GM19351 (cell line): ENCODE measurements around the gene CLN3.
"Not testable (repeated sequence)": the region's sequence is repeated elsewhere in the genome, so short reads cannot be mapped to it uniquely, and the experiment has no call there.

Source experiments
- ATAC-seq: cut with Tn5 transposase; IDR thresholded peaks from one replicate; pipeline ENCODE4 v1.9.1; 2021; ENCODE audit warnings: mild to moderate bottlenecking, moderate library complexity; ENCODE audit not compliant: unreplicated experiment

The CLN3 gene

GRCh38 chr16:28514246-28514645 is 22.4 kb upstream of the CLN3 start:
- ATAC-seq = no peak

- no peak for ATAC-seq
Observed at GRCh38 chr16:28513484-28514181, 21.8 kb upstream of the CLN3 start.

- ATAC-seq = no peak
Observed at GRCh38 chr16:28511801-28512789, 20.2 kb upstream of the CLN3 start.

GRCh38 chr16:28511031-28511430 is 19.2 kb upstream of the CLN3 start:
- no peak for ATAC-seq

- ATAC-seq = no peak
Observed at GRCh38 chr16:28505489-28506137, 13.7 kb upstream of the CLN3 start.

- no peak for ATAC-seq
Observed at GRCh38 chr16:28504707-28505404, 13.0 kb upstream of the CLN3 start.

- ATAC-seq = no peak
Observed at GRCh38 chr16:28503470-28504259, 11.8 kb upstream of the CLN3 start.

GRCh38 chr16:28502290-28502689 is 10.4 kb upstream of the CLN3 start:
- no peak for ATAC-seq

GRCh38 chr16:28501258-28502232 is 9.7 kb upstream of the CLN3 start:
- no peak for ATAC-seq

- ATAC-seq = not testable (repeated sequence)
Observed at GRCh38 chr16:28500476-28501180, 8.8 kb upstream of the CLN3 start.

GRCh38 chr16:28499854-28500253 is 8.0 kb upstream of the CLN3 start:
- ATAC-seq = no peak

- no peak for ATAC-seq
Observed at GRCh38 chr16:28498666-28499381, 7.0 kb upstream of the CLN3 start.

- ATAC-seq = no peak
Observed at GRCh38 chr16:28497861-28498599, 6.2 kb upstream of the CLN3 start.

GRCh38 chr16:28497386-28497785 is 5.5 kb upstream of the CLN3 start:
- no peak for ATAC-seq

GRCh38 chr16:28496844-28497243 is 5.0 kb upstream of the CLN3 start:
- ATAC-seq = no peak

- ATAC-seq = no peak
Observed at GRCh38 chr16:28495795-28496749, 4.2 kb upstream of the CLN3 start.
